GM18873 (cell line): Measurements from ENCODE around the gene HCN3.
A peak's percentile ranks its signal among the peaks of the same experiment; 100 is the strongest.

Source experiments
- ATAC-seq: cut with Tn5 transposase; IDR thresholded peaks from one replicate; pipeline ENCODE4 v1.9.1; 2021; ENCODE audit warnings: mild to moderate bottlenecking, moderate library complexity, moderate number of reproducible peaks; ENCODE audit not compliant: unreplicated experiment, low FRiP score

HCN3 gene

DNA sequence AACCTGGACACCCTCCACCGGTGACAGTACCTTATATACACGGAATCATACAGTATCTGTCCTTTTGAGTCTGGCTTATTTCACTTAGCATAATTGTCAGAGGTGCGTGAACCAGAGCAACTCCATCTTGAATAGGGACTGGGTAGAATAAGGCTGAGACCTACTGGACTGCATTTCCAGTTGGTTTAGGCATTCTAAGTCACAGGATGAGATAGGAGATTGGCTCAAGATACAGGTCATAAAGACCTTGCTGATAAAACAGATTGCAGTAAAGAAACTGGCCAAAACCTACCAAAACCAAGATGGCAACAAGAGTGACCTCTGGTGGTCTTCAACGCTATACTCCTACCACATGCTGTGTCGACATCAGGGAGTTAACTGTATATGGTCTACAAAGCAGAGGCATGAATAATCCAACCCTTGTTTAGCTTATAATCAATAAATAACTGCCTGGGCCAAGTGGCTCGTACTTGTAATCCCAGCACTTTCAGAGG, 30.0 kb downstream of the HCN3 start:
- ATAC-seq, result no peak

- ATAC-seq, result peak; percentile 86
Observed at GRCh38 chr1:155308493-155309422, 31.5 kb downstream of the HCN3 start, which contains the start of gene FDPS. FDPS (plus strand) TSS chr1:155308866; CDS start chr1:155309790, 924 bp downstream.

- no peak for ATAC-seq
Observed at GRCh38 chr1:155309423-155310021, 32.3 kb downstream of the HCN3 start.

- no peak for ATAC-seq
Observed at GRCh38 chr1:155313261-155313660, 36.0 kb downstream of the HCN3 start.

- no peak for ATAC-seq
Observed at GRCh38 chr1:155316922-155317321, 39.7 kb downstream of the HCN3 start.

- no peak for ATAC-seq
Observed at GRCh38 chr1:155318082-155318481, 40.8 kb downstream of the HCN3 start.

DNA sequence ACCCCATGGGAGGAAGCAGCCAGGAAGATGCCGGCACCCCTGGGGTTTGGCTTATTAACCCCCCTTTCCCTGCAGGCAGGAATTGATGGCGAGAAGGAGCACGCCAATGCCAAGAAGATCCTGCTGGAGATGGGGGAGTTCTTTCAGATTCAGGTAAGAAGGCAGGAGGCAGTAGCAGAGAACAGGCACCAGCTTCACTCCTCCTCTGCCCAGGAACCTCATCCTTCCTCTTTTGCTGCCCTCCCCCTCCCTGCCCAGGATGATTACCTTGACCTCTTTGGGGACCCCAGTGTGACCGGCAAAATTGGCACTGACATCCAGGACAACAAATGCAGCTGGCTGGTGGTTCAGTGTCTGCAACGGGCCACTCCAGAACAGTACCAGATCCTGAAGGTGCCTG, 42.3 kb downstream of the HCN3 start:
- no peak for ATAC-seq

- ATAC-seq, result no peak
Observed at GRCh38 chr1:155320252-155320651, 43.0 kb downstream of the HCN3 start.

GRCh38 chr1:155320661-155321617, 43.7 kb downstream of the HCN3 start, which contains the start of gene RUSC1:
RUSC1 (plus strand) TSS chr1:155320894; CDS start chr1:155321774, 880 bp downstream.
- ATAC-seq, result no peak

DNA sequence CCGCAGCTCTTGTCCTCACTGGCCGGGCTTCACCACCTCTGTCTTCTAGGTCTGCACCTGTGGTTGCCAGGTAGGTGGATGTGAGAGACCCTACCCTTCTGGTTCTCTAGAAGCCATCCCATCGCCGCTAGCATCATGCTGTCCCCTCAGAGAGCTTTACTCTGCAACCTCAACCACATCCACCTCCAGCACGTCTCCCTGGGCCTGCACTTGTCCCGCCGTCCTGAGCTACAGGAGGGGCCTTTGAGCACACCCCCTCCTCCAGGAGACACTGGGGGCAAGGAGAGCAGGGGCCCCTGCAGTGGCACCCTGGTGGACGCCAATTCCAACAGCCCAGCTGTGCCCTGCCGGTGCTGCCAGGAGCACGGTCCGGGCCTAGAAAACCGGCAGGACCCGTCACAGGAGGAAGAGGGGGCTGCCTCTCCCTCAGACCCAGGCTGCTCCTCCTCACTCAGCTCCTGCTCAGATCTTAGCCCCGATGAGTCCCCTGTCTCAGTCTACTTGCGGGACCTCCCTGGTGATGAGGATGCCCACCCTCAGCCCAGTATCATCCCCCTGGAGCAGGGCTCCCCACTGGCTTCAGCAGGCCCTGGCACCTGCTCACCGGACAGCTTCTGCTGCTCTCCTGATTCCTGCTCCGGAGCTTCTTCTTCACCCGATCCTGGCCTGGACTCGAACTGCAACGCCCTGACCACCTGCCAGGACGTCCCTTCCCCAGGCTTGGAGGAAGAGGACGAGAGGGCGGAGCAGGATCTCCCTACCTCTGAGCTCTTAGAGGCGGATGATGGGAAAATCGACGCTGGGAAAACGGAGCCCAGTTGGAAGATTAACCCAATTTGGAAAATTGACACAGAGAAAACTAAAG, 44.6 kb downstream of the HCN3 start:
- no peak for ATAC-seq

DNA sequence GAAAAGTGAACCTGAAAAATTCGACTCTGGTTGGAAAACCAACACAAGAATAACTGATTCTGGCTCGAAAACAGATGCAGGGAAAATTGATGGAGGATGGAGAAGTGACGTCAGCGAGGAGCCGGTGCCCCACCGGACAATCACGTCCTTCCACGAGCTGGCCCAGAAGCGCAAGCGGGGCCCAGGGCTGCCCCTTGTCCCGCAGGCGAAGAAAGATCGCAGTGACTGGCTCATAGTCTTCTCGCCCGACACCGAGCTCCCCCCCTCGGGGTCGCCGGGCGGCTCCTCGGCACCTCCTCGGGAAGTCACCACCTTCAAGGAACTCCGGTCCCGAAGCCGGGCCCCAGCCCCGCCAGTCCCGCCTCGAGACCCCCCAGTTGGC, 45.3 kb downstream of the HCN3 start:
- ATAC-seq, result no peak

GRCh38 chr1:155322953-155323728, 45.9 kb downstream of the HCN3 start:
- ATAC-seq, result no peak

- peak; percentile 10 for ATAC-seq
Observed at GRCh38 chr1:155323729-155324036, 46.4 kb downstream of the HCN3 start.

DNA sequence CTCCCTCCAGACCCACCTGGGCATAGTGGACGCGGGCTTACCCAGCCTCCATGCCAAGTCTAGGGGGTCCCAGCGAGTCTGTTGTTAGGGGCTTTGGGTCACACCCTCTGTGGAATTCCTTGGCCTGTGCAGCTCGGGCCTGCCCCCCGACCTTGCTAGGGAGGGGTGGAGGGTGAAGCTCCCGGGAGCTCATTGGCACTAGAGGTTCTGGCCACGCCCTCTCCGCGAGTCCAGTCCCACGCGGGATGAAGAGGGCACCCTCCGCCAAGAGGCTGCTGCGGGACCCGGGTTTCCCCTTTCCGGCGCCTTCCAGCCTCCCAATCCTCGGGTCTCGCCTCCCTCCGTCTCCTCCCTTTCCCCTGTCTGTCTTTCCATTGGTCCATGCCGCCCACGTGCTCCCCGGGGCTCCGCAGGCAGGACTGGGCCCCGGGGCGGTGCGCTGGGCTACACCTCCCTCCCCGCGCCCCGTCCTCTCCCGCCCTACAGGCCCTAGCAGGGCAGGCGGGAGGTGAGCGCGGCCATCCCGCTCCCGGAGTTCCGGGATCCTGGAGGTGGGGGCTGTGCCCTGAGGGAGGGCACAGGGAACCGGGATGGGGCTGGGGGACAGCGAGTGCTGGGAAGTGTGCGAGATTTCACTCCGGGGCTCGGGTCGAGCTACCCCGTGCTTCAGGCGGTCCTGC, 46.9 kb downstream of the HCN3 start:
- ATAC-seq, result peak; percentile 70

- no peak for ATAC-seq
Observed at GRCh38 chr1:155324717-155325602, 47.7 kb downstream of the HCN3 start.

DNA sequence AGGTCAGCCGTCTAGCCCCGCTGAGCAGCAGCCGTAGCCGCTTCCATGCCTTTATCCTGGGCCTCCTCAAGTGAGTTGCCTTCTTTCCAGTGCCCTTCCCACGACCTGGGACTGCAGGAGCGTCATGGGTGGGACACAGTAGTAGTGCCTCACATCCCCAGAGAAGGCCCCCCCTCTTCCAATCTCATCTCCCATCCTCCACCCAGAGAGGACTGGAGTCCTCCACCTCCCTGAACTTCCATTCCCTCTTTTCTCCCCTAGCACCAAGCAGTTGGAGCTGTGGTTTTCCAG, 48.3 kb downstream of the HCN3 start:
- ATAC-seq, result no peak

GRCh38 chr1:155326020-155326526, 48.8 kb downstream of the HCN3 start:
- no peak for ATAC-seq
